GM12878 (cell line): ENCODE data around the gene LRRIQ4. TPM values are rescaled to one million over a fixed set of nuclear protein-coding genes. Genes with fewer than 3 reads are reported as not detected.

Experiments
- ATAC-seq: fragments of 200-7000 bp; cut with Tn5 transposase; 3 replicates; pipeline ENCODE4 v1.9.1; 2020; ENCODE audit warnings: mild to moderate bottlenecking, moderate library complexity
- BruUV-seq: library from RNA; stranded (reverse); fragments of 400-500 nt; replicated peaks from 2 replicates; lab custom pipeline; 2021; lab: Mats Ljungman, UMichigan
- CTCF ChIA-PET: fragments of 300-600 bp; sonication (Branson Sonifier 250); formaldehyde crosslinking; extraction: SDS; loops from one replicate; lab custom pipeline; 2021; ENCODE audit warnings: inconsistent platforms; lab: Yijun Ruan, JAX
- POLR2A ChIA-PET: fragments of 350-600 bp; formaldehyde crosslinking; extraction: SDS; loops from one replicate; lab custom pipeline; 2021; ENCODE audit warnings: inconsistent platforms; lab: Charles Lee
- RAD21 ChIA-PET: fragments of 300-600 bp; sonication (Branson Sonifier 250); formaldehyde crosslinking; loops from one replicate; lab custom pipeline; 2023; ENCODE audit warnings: antibody characterized with exemption; ENCODE audit not compliant: unreplicated experiment; lab: Charles Lee
- SMC1A ChIA-PET: fragments of 300-600 bp; sonication (Branson Sonifier 250); formaldehyde crosslinking; loops from one replicate; lab custom pipeline; 2023; ENCODE audit not compliant: unreplicated experiment, uncharacterized antibody; lab: Charles Lee
- DNase-seq: peaks from one replicate; pipeline ENCODE4 v3.0.0-alpha.2; 2011; ENCODE audit warnings: low read depth, low spot score
- FAIRE-seq: peaks from 3 replicates; lab custom pipeline; 2011; peaks lifted over from hg19 to GRCh38; lab: Jason Lieb, UNC
- H2AFZ ChIP-seq: 2 replicates; pipeline ENCODE4 v1.6.0; 2011; ENCODE audit warnings: low read depth, low read length, control low read depth; ENCODE audit not compliant: control insufficient read depth
- H3K27ac ChIP-seq: 2 replicates; pipeline ENCODE4 v1.5.1; 2011; ENCODE audit warnings: control low read depth; ENCODE audit not compliant: control insufficient read depth, insufficient read depth
- H3K27me3 ChIP-seq, 2 experiments: replicated peaks in 1 of 2; 2 replicates each; pipeline versions ENCODE4 v1.6.0 to v1.6.1; 2011; ENCODE audit warnings: low read length in 1 of 2; ENCODE audit not compliant: control insufficient read depth in 2 of 2, insufficient read depth in 2 of 2
- H3K36me3 ChIP-seq, 2 experiments: 2 replicates each; pipeline ENCODE4 v1.5.1; 2011; ENCODE audit warnings: low read length in 1 of 2; ENCODE audit not compliant: control insufficient read depth in 2 of 2, insufficient read depth in 2 of 2
- H3K4me1 ChIP-seq: 2 replicates; pipeline ENCODE4 v1.6.1; 2011; ENCODE audit warnings: mild to moderate bottlenecking, low read length, moderate library complexity, mixed read lengths; ENCODE audit not compliant: control insufficient read depth, insufficient read depth
- H3K4me2 ChIP-seq: 2 replicates; pipeline ENCODE4 v1.6.0; 2011; ENCODE audit warnings: control low read depth; ENCODE audit not compliant: control insufficient read depth, insufficient read depth
- H3K4me3 ChIP-seq: fragments of 200-600 bp; sonication (generic); 2 replicates; pipeline ENCODE4 v1.5.1; 2016
- H3K79me2 ChIP-seq: 2 replicates; pipeline ENCODE4 v1.6.0; 2011; ENCODE audit warnings: low read length; ENCODE audit not compliant: control insufficient read depth, insufficient read depth
- H3K9ac ChIP-seq: 2 replicates; pipeline ENCODE4 v1.8.0; 2011; ENCODE audit warnings: low read length, control low read depth, mixed read lengths; ENCODE audit not compliant: control insufficient read depth, insufficient read depth
- H3K9me3 ChIP-seq: replicated peaks from 3 replicates; pipeline ENCODE4 v1.5.1; 2011; ENCODE audit warnings: mild to moderate bottlenecking, low read length; ENCODE audit not compliant: control insufficient read depth, insufficient read depth
- H4K20me1 ChIP-seq: 2 replicates; pipeline ENCODE4 v1.6.0; 2011; ENCODE audit not compliant: control insufficient read depth, insufficient read depth
- ASH2L ChIP-seq: fragments of 300-600, 200-600 bp; sonication (generic); IDR thresholded peaks from 2 replicates; pipeline ENCODE4 v1.6.1; 2017; ENCODE audit warnings: low read depth, mild to moderate bottlenecking, borderline replicate concordance
- ATF7 ChIP-seq: fragments of 450-650 bp; IDR thresholded peaks from 2 replicates; pipeline ENCODE4 v1.6.1; 2016; ENCODE audit warnings: low read depth, mild to moderate bottlenecking
- CBX3 ChIP-seq: fragments of 200-600 bp; sonication (generic); IDR thresholded peaks from 2 replicates; pipeline ENCODE4 v1.6.1; 2016; ENCODE audit warnings: low read depth, borderline replicate concordance
- CREM ChIP-seq: IDR thresholded peaks from 2 replicates; pipeline ENCODE4 v1.6.1; 2014; ENCODE audit warnings: antibody characterized with exemption, low read depth
- FOS ChIP-seq: IDR thresholded peaks from 3 replicates; pipeline ENCODE4 v1.6.1; 2011; ENCODE audit warnings: borderline replicate concordance; ENCODE audit not compliant: insufficient read length; ENCODE audit errors: extremely low read depth
- IKZF1 ChIP-seq: fragments of 450-650 bp; conservative IDR thresholded peaks from 2 replicates; pipeline ENCODE4 v1.6.1; 2017; ENCODE audit warnings: antibody characterized with exemption, mild to moderate bottlenecking
- JUNB ChIP-seq: IDR thresholded peaks from 2 replicates; pipeline ENCODE4 v1.6.1; 2016; ENCODE audit warnings: antibody characterized with exemption, mild to moderate bottlenecking
- MYB ChIP-seq: fragments of 150-350 bp; IDR thresholded peaks from 2 replicates; pipeline ENCODE4 v1.6.1; 2014; ENCODE audit warnings: mild to moderate bottlenecking, low read depth, low read length, borderline replicate concordance
- NR2C1 ChIP-seq: fragments of 450-650 bp; IDR thresholded peaks from 2 replicates; pipeline ENCODE4 v1.6.1; 2017; ENCODE audit warnings: antibody characterized with exemption, mild to moderate bottlenecking, moderate library complexity
- PRDM15 ChIP-seq: fragments of 450-650 bp; formaldehyde crosslinking; IDR thresholded peaks from 2 replicates; pipeline ENCODE4 v1.4.0; 2020; ENCODE audit warnings: mild to moderate bottlenecking, moderate library complexity
- SIN3A ChIP-seq: IDR thresholded peaks from 2 replicates; pipeline ENCODE4 v1.6.1; 2012; ENCODE audit warnings: low read depth, low read length, improper control_type of control experiment
- SUPT20H ChIP-seq: IDR thresholded peaks from 2 replicates; pipeline ENCODE4 v1.6.1; 2011; ENCODE audit warnings: low read depth, mild to moderate bottlenecking, low read length, moderate library complexity, borderline replicate concordance; ENCODE audit not compliant: control insufficient read depth
- SUZ12 ChIP-seq: fragments of 200-600 bp; sonication (generic); IDR thresholded peaks from one replicate; pipeline ENCODE4 v1.6.1; 2018; ENCODE audit warnings: antibody characterized with exemption, mild to moderate bottlenecking; ENCODE audit not compliant: unreplicated experiment
- WRNIP1 ChIP-seq: IDR thresholded peaks from 2 replicates; pipeline ENCODE4 v1.6.1; 2011; ENCODE audit warnings: low read depth, low read length, improper control_type of control experiment, borderline replicate concordance
- ZNF384 ChIP-seq: IDR thresholded peaks from 2 replicates; pipeline ENCODE4 v1.6.1; 2012; ENCODE audit warnings: low read depth, mild to moderate bottlenecking, low read length, improper control_type of control experiment, borderline replicate concordance
- WGBS: methylation state at CpG from one replicate; pipeline ENCODE4 v1.1.6; 2016; ENCODE audit warnings: low lambda C conversion rate; ENCODE audit not compliant: insufficient replicate concordance, insufficient coverage; ENCODE audit errors: missing lambda C conversion rate; 5-methylcytosine and 5-hydroxymethylcytosine counted together
- in situ Hi-C: fragments of 300-500 bp; cut with MboI; formaldehyde crosslinking; loops from 9 replicates; pipeline ENCODE4 v1.14.3; 2018; ENCODE audit warnings: mixed read lengths
- intact Hi-C: fragments of 100-400 bp; cut with micrococcal nuclease; formaldehyde crosslinking; loops from one replicate; pipeline ENCODE4 v1.14.2; 2022; ENCODE audit not compliant: unreplicated experiment
- polyA plus RNA-seq, 11 experiments: library from polyadenylated mRNA; depleted of rRNA in 4 of 11; unstranded in 6 of 11; stranded (reverse) in 5 of 11; fragments of >200 nt; fragmentation: Nextera tagmentation in 4 of 11; fragmentation: Illumina TruSeq in 1 of 11; extraction: Ambion mirVana in 4 of 11; extraction: Trizol in 1 of 11; gene quantifications; 1 replicate in 1 of 11; 2 replicates in 10 of 11; pipeline versions ENCODE4 v1.2.1 to v1.2.3, GENCODE V29; 2011 to 2016; ENCODE audit warnings: inconsistent platforms in 2 of 11, missing spikeins in 2 of 11, low read depth in 1 of 11
- total RNA-seq, 4 experiments: library from RNA; depleted of rRNA in 3 of 4; stranded (reverse); fragments of >200 nt in 3 of 4; fragmentation: Illumina TruSeq in 1 of 4; extraction: Trizol in 1 of 4; gene quantifications; 2 replicates each; pipeline versions ENCODE4 v1.2.1 to v1.2.3, GENCODE V29; 2013 to 2021
- TF ChIP-seq, protein P1 (sequence below): fragments of 450-650 bp; IDR thresholded peaks from 2 replicates; pipeline ENCODE4 v1.6.1; 2017; ENCODE audit warnings: borderline replicate concordance

LRRIQ4 gene
- total and polyA plus RNA-seq, 10 of the 15 experiments (the other 5 are each of a cell fraction or from before 2014, with no cell fraction given): 0.06 to 0.21 (median 0.14) TPM; not detected in 3

DNA sequence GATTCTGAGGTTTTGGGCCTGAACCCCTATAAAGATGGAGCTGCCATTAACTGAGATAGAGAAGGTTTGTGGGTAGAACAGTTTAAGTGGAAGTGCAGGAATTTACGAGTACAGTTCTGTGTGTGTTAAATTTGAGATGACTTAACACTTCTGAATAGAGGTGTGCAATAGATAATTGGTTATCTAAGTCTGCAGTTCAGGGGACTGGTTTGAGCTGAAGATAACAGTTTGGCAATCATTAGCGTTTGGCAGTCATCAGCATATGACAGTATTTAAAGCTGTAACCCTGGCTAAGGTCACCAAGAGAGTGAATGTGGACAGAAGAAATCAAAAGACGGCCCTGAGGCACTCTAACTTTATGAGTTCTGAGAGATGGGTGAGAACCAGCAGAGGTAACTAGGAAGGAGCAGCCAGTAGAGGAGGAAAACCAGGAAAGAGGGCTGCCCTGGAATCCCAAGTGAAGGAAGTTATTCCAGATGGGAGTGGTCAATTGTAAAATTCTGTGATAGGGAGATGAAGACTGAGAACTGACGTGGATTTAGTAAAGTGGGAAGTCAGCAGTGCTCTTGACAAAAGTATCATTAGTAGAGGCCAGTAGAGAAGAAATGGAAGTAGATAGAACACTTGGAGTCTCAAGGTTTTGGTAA is 31.3 kb upstream of the LRRIQ4 start (continued):
- TF ChIP-seq, protein P1, sequence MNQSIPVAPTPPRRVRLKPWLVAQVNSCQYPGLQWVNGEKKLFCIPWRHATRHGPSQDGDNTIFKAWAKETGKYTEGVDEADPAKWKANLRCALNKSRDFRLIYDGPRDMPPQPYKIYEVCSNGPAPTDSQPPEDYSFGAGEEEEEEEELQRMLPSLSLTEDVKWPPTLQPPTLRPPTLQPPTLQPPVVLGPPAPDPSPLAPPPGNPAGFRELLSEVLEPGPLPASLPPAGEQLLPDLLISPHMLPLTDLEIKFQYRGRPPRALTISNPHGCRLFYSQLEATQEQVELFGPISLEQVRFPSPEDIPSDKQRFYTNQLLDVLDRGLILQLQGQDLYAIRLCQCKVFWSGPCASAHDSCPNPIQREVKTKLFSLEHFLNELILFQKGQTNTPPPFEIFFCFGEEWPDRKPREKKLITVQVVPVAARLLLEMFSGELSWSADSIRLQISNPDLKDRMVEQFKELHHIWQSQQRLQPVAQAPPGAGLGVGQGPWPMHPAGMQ: no peak
- TF ChIP-seq CBX3 (no peak), IKZF1 (no peak), PRDM15 (CRISPR knock-in tag) (no peak)

DNA sequence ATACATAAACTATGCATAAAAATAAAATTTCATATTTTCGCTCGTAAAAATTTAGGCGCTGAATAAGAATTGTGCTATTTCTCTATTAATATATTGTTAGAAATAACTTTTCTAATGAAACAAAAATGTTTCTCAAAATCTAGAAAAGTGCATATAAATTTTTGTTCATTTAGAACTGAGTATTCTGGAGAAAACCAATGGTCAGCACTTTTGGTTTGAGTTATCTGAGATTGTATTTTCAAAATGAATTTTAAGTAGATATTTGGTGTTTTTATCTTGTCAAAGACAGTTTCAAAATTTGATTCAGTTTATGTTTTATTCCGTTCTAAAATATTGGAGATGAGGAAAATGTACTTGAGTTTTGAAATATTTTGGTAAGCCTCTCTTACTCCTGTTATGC is 25.6 kb upstream of the LRRIQ4 start:
- FAIRE-seq (no peak), ATAC-seq (no peak), DNase-seq (no peak)
- intact Hi-C loops: no loop called here
- TF ChIP-seq ASH2L (no peak), SIN3A (no peak), NR2C1 (no peak), FOS (no peak), MYB (no peak), ATF7 (no peak), JUNB (no peak), SUZ12 (no peak), ZNF384 (no peak), SUPT20H (no peak), CREM (no peak), WRNIP1 (no peak)
- over 99% methylated on average over 4 of the region's 4 CpGs for WGBS
- Histone ChIP-seq H3K9ac (no peak overlapping the region), H3K79me2 (no peaks in the 10 kb centered on the region), H3K4me1 (no peaks in the 10 kb centered on the region), H4K20me1 (no peaks in the 10 kb centered on the region), H2AFZ (no peak overlapping the region), H3K9me3 (no peaks in the 10 kb centered on the region), H3K27me3 (no peaks in the 10 kb centered on the region), H3K27ac (no peak overlapping the region), H3K4me3 (no peak overlapping the region), H3K36me3 (peaks cover 0 to 24% of the 10 kb centered on the region in 2 experiments), H3K4me2 (no peak overlapping the region)
- ChIA-PET RAD21 (no interaction called here), CTCF (no interaction called here), SMC1A (no interaction called here), POLR2A (no interaction called here)
- in situ Hi-C loops: no loop called here
- BruUV-seq: no TSS peak
